NCI-H1694 treated with DMSO at 0.1 percent for 48 hours (cell line): ENCODE results near the gene FBP1.
A peak's percentile ranks its signal among the peaks of the same experiment; 100 is the strongest.

ENCODE experiments used
- DNase-seq: peaks from one replicate; lab custom pipeline; 2025; lab: John Stamatoyannopoulos, UW

The FBP1 gene

GRCh38 chr9:94656200-94656599, 16.9 kb upstream of the FBP1 start:
- no peak for DNase-seq

GRCh38 chr9:94655739-94656138, 16.4 kb upstream of the FBP1 start:
- DNase-seq, result no peak

- no peak for DNase-seq
Observed at GRCh38 chr9:94654165-94654894, 15.0 kb upstream of the FBP1 start.

GRCh38 chr9:94650949-94651348, 11.6 kb upstream of the FBP1 start:
- DNase-seq, result no peak

- DNase-seq, result no peak
Observed at GRCh38 chr9:94649100-94649819, 9.9 kb upstream of the FBP1 start.

GRCh38 chr9:94648185-94648584, 8.9 kb upstream of the FBP1 start:
- DNase-seq, result no peak

GRCh38 chr9:94645901-94646300, 6.6 kb upstream of the FBP1 start:
- no peak for DNase-seq

- DNase-seq, result no peak
Observed at GRCh38 chr9:94644543-94644942, 5.2 kb upstream of the FBP1 start.

- DNase-seq, result no peak
Observed at GRCh38 chr9:94643741-94644140, 4.4 kb upstream of the FBP1 start.

GRCh38 chr9:94643176-94643575, 3.9 kb upstream of the FBP1 start:
- no peak for DNase-seq

GRCh38 chr9:94642501-94642900, 3.2 kb upstream of the FBP1 start:
- no peak for DNase-seq

- no peak for DNase-seq
Observed at GRCh38 chr9:94639999-94640376, 670 bp upstream of the FBP1 start.

- DNase-seq, result no peak
Observed at GRCh38 chr9:94638335-94639060, 820 bp downstream of the FBP1 start.

- no peak for DNase-seq
Observed at GRCh38 chr9:94632737-94633136, 6.6 kb downstream of the FBP1 start.

- no peak for DNase-seq
Observed at GRCh38 chr9:94631599-94631998, 7.7 kb downstream of the FBP1 start.

GRCh38 chr9:94630833-94631232, 8.5 kb downstream of the FBP1 start:
- no peak for DNase-seq

- DNase-seq, result no peak
Observed at GRCh38 chr9:94630281-94630680, 9.0 kb downstream of the FBP1 start.

GRCh38 chr9:94627287-94627686, 12.0 kb downstream of the FBP1 start:
- DNase-seq, result no peak

GRCh38 chr9:94625835-94626234, 13.5 kb downstream of the FBP1 start:
- DNase-seq, result no peak

- no peak for DNase-seq
Observed at GRCh38 chr9:94624629-94625028, 14.7 kb downstream of the FBP1 start.

GRCh38 chr9:94623253-94623652, 16.1 kb downstream of the FBP1 start:
- DNase-seq, result peak; percentile 13

- no peak for DNase-seq
Observed at GRCh38 chr9:94622087-94622800, 17.1 kb downstream of the FBP1 start.
